HL-60/S4 treated with retinoic acid at 250 ng/mL for 4 days and 3 days (cell line): ENCODE data around the gene ZNF185.

ENCODE experiments used
- in situ Hi-C: fragments of 300-500 bp; cut with MboI; formaldehyde crosslinking; loops from 2 replicates; pipeline ENCODE4 v1.7.0; 2022; ENCODE audit warnings: low sequenced_read_pairs

Gene ZNF185

GRCh38 chrX:152897222-152898131 is at the start of gene ZNF185:
Gene ZNF185, plus strand, starts transcription at chrX:152898067. Its CDS starts 16,423 bp downstream, at chrX:152914490.
- in situ Hi-C loops = no loop called here

- in situ Hi-C loops = no loop called here
Measured at GRCh38 chrX:152850465-152850864, 47.4 kb upstream of the ZNF185 start.

GRCh38 chrX:152853986-152854385 is 43.9 kb upstream of the ZNF185 start:
- in situ Hi-C loops = no loop called here

- in situ Hi-C loops = no loop called here
Measured at GRCh38 chrX:152861116-152861515, 36.8 kb upstream of the ZNF185 start.

- in situ Hi-C loops = no loop called here
Measured at GRCh38 chrX:152861826-152862225, 36.0 kb upstream of the ZNF185 start.

GRCh38 chrX:152865232-152865920 is 32.5 kb upstream of the ZNF185 start:
- in situ Hi-C loops = no loop called here

- in situ Hi-C loops = no loop called here
Measured at GRCh38 chrX:152866386-152866785, 31.5 kb upstream of the ZNF185 start.

- in situ Hi-C loops = no loop called here
Measured at GRCh38 chrX:152869972-152870371, 27.9 kb upstream of the ZNF185 start.

GRCh38 chrX:152871260-152871659 is 26.6 kb upstream of the ZNF185 start:
- in situ Hi-C loops = no loop called here

GRCh38 chrX:152872522-152872921 is 25.3 kb upstream of the ZNF185 start:
- in situ Hi-C loops = no loop called here

- in situ Hi-C loops = no loop called here
Measured at GRCh38 chrX:152873361-152873760, 24.5 kb upstream of the ZNF185 start.

GRCh38 chrX:152876931-152877840 is 20.7 kb upstream of the ZNF185 start:
- in situ Hi-C loops = no loop called here

- in situ Hi-C loops = no loop called here
Measured at GRCh38 chrX:152878976-152879755, 18.7 kb upstream of the ZNF185 start.

- in situ Hi-C loops = no loop called here
Measured at GRCh38 chrX:152881289-152881688, 16.6 kb upstream of the ZNF185 start.

GRCh38 chrX:152884171-152884570 is 13.7 kb upstream of the ZNF185 start:
- in situ Hi-C loops = no loop called here

- in situ Hi-C loops = no loop called here
Measured at GRCh38 chrX:152886716-152887115, 11.2 kb upstream of the ZNF185 start.

- in situ Hi-C loops = no loop called here
Measured at GRCh38 chrX:152892499-152892898, 5.4 kb upstream of the ZNF185 start.

- in situ Hi-C loops = no loop called here
Measured at GRCh38 chrX:152892999-152893891, 4.6 kb upstream of the ZNF185 start.

- in situ Hi-C loops = no loop called here
Measured at GRCh38 chrX:152893980-152894610, 3.8 kb upstream of the ZNF185 start.
